Measurements from ENCODE around the gene NOX5. TPM values are rescaled to one million over a fixed set of nuclear protein-coding genes. Genes with fewer than 3 reads are reported as not detected.

Gene NOX5
- total RNA-seq, 2 donors from 2014 or later, result 0.54 to 0.92 TPM

- no peak overlapping the region for H3K4me3 ChIP-seq
- H3K27me3 ChIP-seq (replicated peaks; ENCODE audit: insufficient read depth), result no peaks in the 10 kb centered on the region
- ATAC-seq (ENCODE audit: insufficient number of reproducible peaks, low FRiP score, low read depth) (no peak), DNase-seq (ENCODE audit: low spot score) (no peak)
- TF ChIP-seq, protein P1, sequence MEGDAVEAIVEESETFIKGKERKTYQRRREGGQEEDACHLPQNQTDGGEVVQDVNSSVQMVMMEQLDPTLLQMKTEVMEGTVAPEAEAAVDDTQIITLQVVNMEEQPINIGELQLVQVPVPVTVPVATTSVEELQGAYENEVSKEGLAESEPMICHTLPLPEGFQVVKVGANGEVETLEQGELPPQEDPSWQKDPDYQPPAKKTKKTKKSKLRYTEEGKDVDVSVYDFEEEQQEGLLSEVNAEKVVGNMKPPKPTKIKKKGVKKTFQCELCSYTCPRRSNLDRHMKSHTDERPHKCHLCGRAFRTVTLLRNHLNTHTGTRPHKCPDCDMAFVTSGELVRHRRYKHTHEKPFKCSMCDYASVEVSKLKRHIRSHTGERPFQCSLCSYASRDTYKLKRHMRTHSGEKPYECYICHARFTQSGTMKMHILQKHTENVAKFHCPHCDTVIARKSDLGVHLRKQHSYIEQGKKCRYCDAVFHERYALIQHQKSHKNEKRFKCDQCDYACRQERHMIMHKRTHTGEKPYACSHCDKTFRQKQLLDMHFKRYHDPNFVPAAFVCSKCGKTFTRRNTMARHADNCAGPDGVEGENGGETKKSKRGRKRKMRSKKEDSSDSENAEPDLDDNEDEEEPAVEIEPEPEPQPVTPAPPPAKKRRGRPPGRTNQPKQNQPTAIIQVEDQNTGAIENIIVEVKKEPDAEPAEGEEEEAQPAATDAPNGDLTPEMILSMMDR (IDR thresholded peaks at IDR 0.05), result no peak
- H3K27ac ChIP-seq, result no peak overlapping the region
- peaks cover 0 to 9% of the 10 kb centered on the region in 2 donors for H3K4me1 ChIP-seq (ENCODE audit: control insufficient read depth in 1 of 2, low read depth in 2 of 2)
- H3K36me3 ChIP-seq, result no peaks in the 10 kb centered on the region
- no peaks in the 10 kb centered on the region for H3K9me3 ChIP-seq
Measured at GRCh38 chr15:68994149-68994548, 20.3 kb upstream of the NOX5 start.

GRCh38 chr15:68994981-68995761, 19.3 kb upstream of the NOX5 start:
- no peak for DNase-seq (ENCODE audit: low spot score)
- Histone ChIP-seq H3K9me3 (no peaks in the 10 kb centered on the region), H3K4me1 (ENCODE audit: control insufficient read depth in 1 of 2, low read depth in 2 of 2) (peaks cover 0 to 9% of the 10 kb centered on the region in 2 donors), H3K27ac (no peak overlapping the region), H3K4me3 (no peak overlapping the region), H3K36me3 (no peaks in the 10 kb centered on the region), H3K27me3 (replicated peaks; ENCODE audit: insufficient read depth) (no peaks in the 10 kb centered on the region)
- no peak for ATAC-seq (ENCODE audit: insufficient number of reproducible peaks, low FRiP score, low read depth)
- TF ChIP-seq, protein P1 (IDR thresholded peaks at IDR 0.05), result no peak

GRCh38 chr15:68997050-68997449, 17.4 kb upstream of the NOX5 start:
- H3K4me1 ChIP-seq (ENCODE audit: control insufficient read depth in 1 of 2, low read depth in 2 of 2), result peaks cover 0 to 9% of the 10 kb centered on the region in 2 donors
- H3K36me3 ChIP-seq, result no peaks in the 10 kb centered on the region
- H3K4me3 ChIP-seq, result no peak overlapping the region
- DNase-seq (ENCODE audit: low spot score) (no peak), ATAC-seq (ENCODE audit: insufficient number of reproducible peaks, low FRiP score, low read depth) (no peak)
- no peaks in the 10 kb centered on the region for H3K27me3 ChIP-seq (replicated peaks; ENCODE audit: insufficient read depth)
- H3K9me3 ChIP-seq, result no peaks in the 10 kb centered on the region
- H3K27ac ChIP-seq, result no peak overlapping the region
- TF ChIP-seq, protein P1 (IDR thresholded peaks at IDR 0.05), result no peak

DNA sequence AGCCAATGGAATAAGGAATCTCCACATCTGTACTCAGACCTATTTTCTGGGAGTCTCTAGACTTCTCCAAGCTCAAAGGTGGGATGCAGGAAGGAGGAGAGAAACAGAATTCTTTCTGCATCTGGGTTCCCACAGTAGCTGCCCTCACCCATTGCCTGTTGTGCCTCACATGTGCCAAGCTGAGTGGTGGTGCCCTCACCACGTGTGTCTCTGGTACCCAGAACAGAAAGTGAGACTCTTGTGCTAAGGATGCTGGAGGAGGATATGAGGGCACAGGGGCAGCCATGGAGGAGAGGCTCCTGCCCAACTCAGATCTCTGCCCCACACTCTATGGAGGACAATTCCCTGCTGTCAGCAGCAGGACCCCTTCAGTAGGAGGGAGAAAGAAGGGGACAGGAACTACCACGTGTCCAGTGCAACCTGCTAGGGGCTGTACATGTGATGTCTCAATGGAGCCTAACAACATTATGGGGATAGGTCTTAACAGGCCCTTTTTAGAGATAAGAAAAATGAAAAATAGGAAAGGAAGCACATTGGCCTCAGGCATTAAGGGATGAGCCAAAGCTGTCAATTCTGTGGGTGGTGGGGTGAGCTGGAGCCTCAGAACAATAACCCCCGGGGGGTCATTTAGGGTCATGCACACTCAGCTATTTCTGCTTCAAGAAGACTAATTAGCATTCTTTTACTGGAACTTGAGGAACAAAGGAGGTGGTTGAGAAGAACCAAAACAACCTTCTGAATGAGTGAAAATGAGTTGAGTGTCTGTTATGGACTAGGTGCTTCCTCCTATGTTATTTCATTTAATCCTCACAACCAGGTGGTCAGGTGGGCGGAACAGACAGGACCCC, 16.3 kb upstream of the NOX5 start:
- H3K27me3 ChIP-seq (replicated peaks; ENCODE audit: insufficient read depth), result no peaks in the 10 kb centered on the region
- peaks cover 0 to 9% of the 10 kb centered on the region in 2 donors for H3K4me1 ChIP-seq (ENCODE audit: control insufficient read depth in 1 of 2, low read depth in 2 of 2)
- no peak for ATAC-seq (ENCODE audit: insufficient number of reproducible peaks, low FRiP score, low read depth)
- TF ChIP-seq, protein P1 (IDR thresholded peaks at IDR 0.05), result no peak
- no peak for DNase-seq (ENCODE audit: low spot score)
- no peak overlapping the region for H3K27ac ChIP-seq
- no peak overlapping the region for H3K4me3 ChIP-seq
- H3K9me3 ChIP-seq, result no peaks in the 10 kb centered on the region
- H3K36me3 ChIP-seq, result no peaks in the 10 kb centered on the region

GRCh38 chr15:68999091-68999490, 15.4 kb upstream of the NOX5 start:
- no peaks in the 10 kb centered on the region for H3K36me3 ChIP-seq
- TF ChIP-seq, protein P1 (IDR thresholded peaks at IDR 0.05), result no peak
- no peaks in the 10 kb centered on the region for H3K9me3 ChIP-seq
- no peak for DNase-seq (ENCODE audit: low spot score)
- H3K4me3 ChIP-seq, result no peak overlapping the region
- no peaks in the 10 kb centered on the region for H3K27me3 ChIP-seq (replicated peaks; ENCODE audit: insufficient read depth)
- no peak for ATAC-seq (ENCODE audit: insufficient number of reproducible peaks, low FRiP score, low read depth)
- H3K4me1 ChIP-seq (ENCODE audit: control insufficient read depth in 1 of 2, low read depth in 2 of 2), result peaks cover 0 to 4% of the 10 kb centered on the region in 2 donors
- no peak overlapping the region for H3K27ac ChIP-seq
